ENCODE results near the gene ST7L. TPM values are rescaled to one million over a fixed set of nuclear protein-coding genes. Genes with fewer than 3 reads are reported as not detected.
"Not testable (repeated sequence)": the region's sequence is repeated elsewhere in the genome, so short reads cannot be mapped to it uniquely, and the experiment has no call there.

ST7L gene
- total RNA-seq, 2 experiments from 2014 or later: 25.5 to 29.8 TPM

DNA sequence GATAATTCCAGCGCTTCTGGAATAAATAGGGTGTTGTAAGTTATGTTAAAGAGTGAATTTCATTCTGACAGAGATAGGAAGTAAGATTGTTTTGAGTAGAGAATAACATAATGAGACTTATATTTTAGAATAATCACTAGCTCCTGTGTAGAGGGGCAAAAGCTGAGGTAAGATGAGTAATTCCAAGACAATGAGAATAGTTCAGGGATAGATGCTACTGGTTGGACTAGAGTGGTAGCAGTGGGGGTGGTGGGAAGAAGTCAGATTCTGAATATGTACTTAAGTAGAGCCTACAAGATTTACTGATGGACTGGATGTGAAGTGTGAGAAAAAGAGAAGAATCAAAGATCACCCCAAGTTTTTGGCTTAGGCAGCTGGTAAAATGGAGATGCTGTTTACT lies 32.3 kb upstream of the ST7L start:
- H3K27ac ChIP-seq (ENCODE audit: low read depth in 1 of 2, low read length in 2 of 2): no peak overlapping the region
- Mint-ChIP-seq H3K4me1 (ENCODE audit: low read depth) (peaks cover 24% of the 10 kb centered on the region), H3K36me3 (ENCODE audit: low read depth) (peaks cover 75% of the 10 kb centered on the region), H3K27me3 (no peaks in the 10 kb centered on the region), H3K27ac (no peak overlapping the region), H3K4me3 (no peak overlapping the region), H3K9me3 (no peaks in the 10 kb centered on the region)
- ATAC-seq (ENCODE audit: poor library complexity) (no peak), DNase-seq (no peak)
- TF ChIP-seq, protein P1, sequence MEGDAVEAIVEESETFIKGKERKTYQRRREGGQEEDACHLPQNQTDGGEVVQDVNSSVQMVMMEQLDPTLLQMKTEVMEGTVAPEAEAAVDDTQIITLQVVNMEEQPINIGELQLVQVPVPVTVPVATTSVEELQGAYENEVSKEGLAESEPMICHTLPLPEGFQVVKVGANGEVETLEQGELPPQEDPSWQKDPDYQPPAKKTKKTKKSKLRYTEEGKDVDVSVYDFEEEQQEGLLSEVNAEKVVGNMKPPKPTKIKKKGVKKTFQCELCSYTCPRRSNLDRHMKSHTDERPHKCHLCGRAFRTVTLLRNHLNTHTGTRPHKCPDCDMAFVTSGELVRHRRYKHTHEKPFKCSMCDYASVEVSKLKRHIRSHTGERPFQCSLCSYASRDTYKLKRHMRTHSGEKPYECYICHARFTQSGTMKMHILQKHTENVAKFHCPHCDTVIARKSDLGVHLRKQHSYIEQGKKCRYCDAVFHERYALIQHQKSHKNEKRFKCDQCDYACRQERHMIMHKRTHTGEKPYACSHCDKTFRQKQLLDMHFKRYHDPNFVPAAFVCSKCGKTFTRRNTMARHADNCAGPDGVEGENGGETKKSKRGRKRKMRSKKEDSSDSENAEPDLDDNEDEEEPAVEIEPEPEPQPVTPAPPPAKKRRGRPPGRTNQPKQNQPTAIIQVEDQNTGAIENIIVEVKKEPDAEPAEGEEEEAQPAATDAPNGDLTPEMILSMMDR (IDR thresholded peaks at IDR 0.05): no peak
- ChIA-PET CTCF (interaction anchor here (0.8 to 1.3 kb wide), 5 partner anchors 13 to 149 kb away, joined by 3 read pairs; no protein-coding TSS in a partner anchor), POLR2A (interaction anchor here (1.4 to 1.6 kb wide), 3 partner anchors 23 to 54 kb away, joined by 3 to 5 read pairs (median 4); no protein-coding TSS in a partner anchor)
- H3K4me1 ChIP-seq (ENCODE audit: insufficient read depth, low read length): peaks cover 2% of the 10 kb centered on the region
- H3K4me3 ChIP-seq (ENCODE audit: low read length): no peak overlapping the region
- intact Hi-C loops (cut with DNase I, micrococcal nuclease): no loop called here
- no peaks in the 10 kb centered on the region for H3K9me3 ChIP-seq (ENCODE audit: control insufficient read depth in 1 of 2, insufficient read depth in 1 of 2, low read length in 2 of 2)
- peaks cover 85% of the 10 kb centered on the region for H3K36me3 ChIP-seq (ENCODE audit: insufficient read depth, low read length)
- no peaks in the 10 kb centered on the region for H3K27me3 ChIP-seq (ENCODE audit: control insufficient read depth in 1 of 2, insufficient read depth in 2 of 2, low read length in 2 of 2)

DNA sequence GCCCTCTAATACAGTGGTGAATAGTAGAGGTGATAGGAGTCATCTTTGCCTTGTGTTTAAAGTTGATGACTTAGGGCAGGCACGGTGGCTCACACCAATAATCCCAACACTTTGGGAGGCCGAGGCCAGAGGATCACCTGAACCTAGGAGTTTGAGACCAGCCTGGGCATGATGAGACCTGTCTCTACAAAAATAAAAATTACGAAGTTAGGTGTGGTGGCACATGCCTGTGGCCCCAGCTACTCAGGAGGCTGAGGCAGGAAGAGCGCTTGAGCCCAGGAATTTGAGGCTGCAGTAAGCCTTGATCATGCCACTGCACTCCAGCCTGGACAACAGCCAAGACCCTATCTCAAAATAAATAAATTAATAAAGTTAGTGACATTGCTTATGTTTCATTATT lies 27.3 kb upstream of the ST7L start:
- intact Hi-C loops (cut with DNase I, micrococcal nuclease): no loop called here
- Mint-ChIP-seq H3K4me1 (ENCODE audit: low read depth) (peaks cover 57% of the 10 kb centered on the region), H3K4me3 (no peak overlapping the region), H3K36me3 (ENCODE audit: low read depth) (peaks cover 72% of the 10 kb centered on the region), H3K9me3 (no peaks in the 10 kb centered on the region), H3K27me3 (no peaks in the 10 kb centered on the region), H3K27ac (peak overlapping the region; percentile 38)
- peaks cover 52% of the 10 kb centered on the region for H3K36me3 ChIP-seq (ENCODE audit: insufficient read depth, low read length)
- H3K27me3 ChIP-seq (ENCODE audit: control insufficient read depth in 1 of 2, insufficient read depth in 2 of 2, low read length in 2 of 2): no peaks in the 10 kb centered on the region
- peaks cover 7% of the 10 kb centered on the region for H3K4me1 ChIP-seq (ENCODE audit: insufficient read depth, low read length)
- CTCF ChIA-PET: interaction anchor here (1.0 to 1.6 kb wide), 2 partner anchors 27 to 28 kb away, joined by 3 read pairs; partner anchors contain the start of gene MOV10
- no peak overlapping the region for H3K4me3 ChIP-seq (ENCODE audit: low read length)
- DNase-seq (no peak), ATAC-seq (ENCODE audit: poor library complexity) (no peak)
- TF ChIP-seq, protein P1 (IDR thresholded peaks at IDR 0.05): no peak
- POLR2A ChIA-PET: no interaction called here
- H3K27ac ChIP-seq (ENCODE audit: low read depth in 1 of 2, low read length in 2 of 2): no peak overlapping the region
- no peaks in the 10 kb centered on the region for H3K9me3 ChIP-seq (ENCODE audit: control insufficient read depth in 1 of 2, insufficient read depth in 1 of 2, low read length in 2 of 2)

DNA sequence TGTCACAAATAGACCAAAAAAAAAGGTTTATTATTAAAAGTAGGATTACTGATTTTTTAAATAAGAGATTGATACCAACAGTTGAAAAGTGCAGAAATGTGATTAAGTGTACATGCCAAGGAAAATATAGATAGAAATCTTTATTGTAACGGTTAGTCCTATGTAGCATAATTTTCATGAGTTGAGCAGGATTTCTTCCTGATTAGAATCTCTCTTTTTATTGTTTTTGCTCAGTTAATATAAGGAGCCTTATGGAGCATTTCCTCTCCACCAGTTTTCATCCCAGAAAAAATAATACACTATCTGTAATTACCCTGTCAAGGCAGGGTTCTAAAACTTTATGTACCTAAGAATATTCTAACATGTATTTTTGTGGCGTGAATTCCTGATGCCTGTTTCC lies 24.1 kb upstream of the ST7L start:
- Histone ChIP-seq H3K4me1 (ENCODE audit: insufficient read depth, low read length) (peaks cover 11% of the 10 kb centered on the region), H3K27me3 (ENCODE audit: control insufficient read depth in 1 of 2, insufficient read depth in 2 of 2, low read length in 2 of 2) (no peaks in the 10 kb centered on the region), H3K36me3 (ENCODE audit: insufficient read depth, low read length) (peaks cover 21% of the 10 kb centered on the region), H3K4me3 (ENCODE audit: low read length) (no peak overlapping the region), H3K9me3 (ENCODE audit: control insufficient read depth in 1 of 2, insufficient read depth in 1 of 2, low read length in 2 of 2) (no peaks in the 10 kb centered on the region), H3K27ac (ENCODE audit: low read depth in 1 of 2, low read length in 2 of 2) (no peak overlapping the region)
- TF ChIP-seq, protein P1 (IDR thresholded peaks at IDR 0.05): no peak
- H3K27ac Mint-ChIP-seq: peak overlapping the region; percentile 68
- peaks cover 58% of the 10 kb centered on the region for H3K4me1 Mint-ChIP-seq (ENCODE audit: low read depth)
- peaks cover 48% of the 10 kb centered on the region for H3K36me3 Mint-ChIP-seq (ENCODE audit: low read depth)
- ChIA-PET CTCF (interaction anchor here (0.6 kb wide), 1 partner anchor 10 kb away, joined by 3 read pairs; no protein-coding TSS in a partner anchor), POLR2A (interaction anchor here (1.2 kb wide), 1 partner anchor 10 kb away, joined by 6 read pairs; no protein-coding TSS in a partner anchor)
- intact Hi-C loops (cut with DNase I, micrococcal nuclease): no loop called here
- H3K9me3 Mint-ChIP-seq: no peaks in the 10 kb centered on the region
- no peak overlapping the region for H3K4me3 Mint-ChIP-seq
- ATAC-seq (ENCODE audit: poor library complexity): no peak
- DNase-seq: no peak
- no peaks in the 10 kb centered on the region for H3K27me3 Mint-ChIP-seq

GRCh38 chr1:112640437-112640836 lies 21.5 kb upstream of the ST7L start:
- CTCF ChIA-PET, H3K27ac Mint-ChIP-seq: not testable (repeated sequence)
- H3K4me1 Mint-ChIP-seq (ENCODE audit: low read depth): peaks cover 63% of the 10 kb centered on the region

More at GRCh38 chr1:112640437-112640836, 21.5 kb upstream of the ST7L start:
- DNase-seq; H3K9me3 Mint-ChIP-seq; H3K4me3 ChIP-seq (ENCODE audit: low read length); H3K9me3 ChIP-seq (ENCODE audit: control insufficient read depth in 1 of 2, insufficient read depth in 1 of 2, low read length in 2 of 2); ATAC-seq (ENCODE audit: poor library complexity); H3K4me3 Mint-ChIP-seq; H3K27me3 Mint-ChIP-seq; H3K36me3 ChIP-seq (ENCODE audit: insufficient read depth, low read length); intact Hi-C loops (cut with DNase I, micrococcal nuclease); POLR2A ChIA-PET; H3K27me3 ChIP-seq (ENCODE audit: control insufficient read depth in 1 of 2, insufficient read depth in 2 of 2, low read length in 2 of 2); H3K27ac ChIP-seq (ENCODE audit: low read depth in 1 of 2, low read length in 2 of 2): not testable (repeated sequence)
- peaks cover 41% of the 10 kb centered on the region for H3K36me3 Mint-ChIP-seq (ENCODE audit: low read depth)
- H3K4me1 ChIP-seq (ENCODE audit: insufficient read depth, low read length): peaks cover 15% of the 10 kb centered on the region

All from CD4-positive, alpha-beta T cell (primary cell).